Left ventricle myocardium inferior (tissue), 1 donor: ENCODE data around the gene FAM241A. TPM values are rescaled to one million over a fixed set of nuclear protein-coding genes. Genes with fewer than 3 reads are reported as not detected.

ENCODE experiments used
- DNase-seq: peaks from one replicate; pipeline ENCODE4 v3.0.0-alpha.2; 2020
- H3K27ac ChIP-seq: fragments of 200-600 bp; replicated peaks from 2 replicates; pipeline ENCODE4 v1.8.0; 2021
- H3K27me3 ChIP-seq: fragments of 200-600 bp; 2 replicates; pipeline ENCODE4 v1.8.0; 2021; ENCODE audit warnings: low read depth
- H3K36me3 ChIP-seq: fragments of 200-600 bp; 2 replicates; pipeline ENCODE4 v1.8.0; 2021
- H3K4me1 ChIP-seq: fragments of 200-600 bp; 2 replicates; pipeline ENCODE4 v1.8.0; 2021
- H3K4me3 ChIP-seq: fragments of 200-600 bp; 2 replicates; pipeline ENCODE4 v1.8.0; 2021; ENCODE audit warnings: mild to moderate bottlenecking, moderate library complexity
- H3K9me3 ChIP-seq: fragments of 200-600 bp; replicated peaks from 2 replicates; pipeline ENCODE4 v1.8.0; 2021
- intact Hi-C: fragments of 100-400 bp; cut with micrococcal nuclease; formaldehyde crosslinking; loops from one replicate; pipeline ENCODE4 v1.11.0; 2022
- total RNA-seq: library from RNA; stranded (reverse); fragmentation: NEBNext Ultra II Directional; extraction: Animal tissue kit (Norgen Biotek cat#: 25700); gene quantifications from one replicate; pipeline ENCODE4 v1.2.1, GENCODE V29; 2021
- TF ChIP-seq, protein P1 (sequence below): fragments of 200-600 bp; IDR thresholded peaks from 2 replicates; pipeline ENCODE4 v1.8.0; 2021; ENCODE audit warnings: antibody characterized with exemption, mild to moderate bottlenecking, borderline replicate concordance
- donor health status: DM: no; HTN: yes; CAD: no; lungs with severe emphysema.

The FAM241A gene
- total RNA-seq, 1 donor from 2014 or later = 7.6 TPM

- TF ChIP-seq, protein P1, sequence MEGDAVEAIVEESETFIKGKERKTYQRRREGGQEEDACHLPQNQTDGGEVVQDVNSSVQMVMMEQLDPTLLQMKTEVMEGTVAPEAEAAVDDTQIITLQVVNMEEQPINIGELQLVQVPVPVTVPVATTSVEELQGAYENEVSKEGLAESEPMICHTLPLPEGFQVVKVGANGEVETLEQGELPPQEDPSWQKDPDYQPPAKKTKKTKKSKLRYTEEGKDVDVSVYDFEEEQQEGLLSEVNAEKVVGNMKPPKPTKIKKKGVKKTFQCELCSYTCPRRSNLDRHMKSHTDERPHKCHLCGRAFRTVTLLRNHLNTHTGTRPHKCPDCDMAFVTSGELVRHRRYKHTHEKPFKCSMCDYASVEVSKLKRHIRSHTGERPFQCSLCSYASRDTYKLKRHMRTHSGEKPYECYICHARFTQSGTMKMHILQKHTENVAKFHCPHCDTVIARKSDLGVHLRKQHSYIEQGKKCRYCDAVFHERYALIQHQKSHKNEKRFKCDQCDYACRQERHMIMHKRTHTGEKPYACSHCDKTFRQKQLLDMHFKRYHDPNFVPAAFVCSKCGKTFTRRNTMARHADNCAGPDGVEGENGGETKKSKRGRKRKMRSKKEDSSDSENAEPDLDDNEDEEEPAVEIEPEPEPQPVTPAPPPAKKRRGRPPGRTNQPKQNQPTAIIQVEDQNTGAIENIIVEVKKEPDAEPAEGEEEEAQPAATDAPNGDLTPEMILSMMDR = no peak
- no peak overlapping the region for H3K27ac ChIP-seq
- no peak overlapping the region for H3K4me3 ChIP-seq
- H3K9me3 ChIP-seq = no peaks in the 10 kb centered on the region
- DNase-seq = no peak
- peaks cover 9% of the 10 kb centered on the region for H3K4me1 ChIP-seq
- H3K36me3 ChIP-seq = no peaks in the 10 kb centered on the region
- intact Hi-C loops = no loop called here
- H3K27me3 ChIP-seq = no peaks in the 10 kb centered on the region
These were observed 93.6 kb downstream of the FAM241A start for GRCh38 chr4:112238833-112239232.

Other genes starting within 250 kb of the FAM241A start
- gene AP1AR, start 86.3 kb downstream of the FAM241A start, total RNA-seq = 9.6 TPM
- gene TIFA, start 140.4 kb downstream of the FAM241A start, total RNA-seq = 16.1 TPM
- 3.1 TPM for gene ALPK1, start 151.9 kb downstream of the FAM241A start, total RNA-seq